Measurements from ENCODE around the gene LRRC8E.
A peak's percentile ranks its signal among the peaks of the same experiment; 100 is the strongest.

Gene LRRC8E

DNA sequence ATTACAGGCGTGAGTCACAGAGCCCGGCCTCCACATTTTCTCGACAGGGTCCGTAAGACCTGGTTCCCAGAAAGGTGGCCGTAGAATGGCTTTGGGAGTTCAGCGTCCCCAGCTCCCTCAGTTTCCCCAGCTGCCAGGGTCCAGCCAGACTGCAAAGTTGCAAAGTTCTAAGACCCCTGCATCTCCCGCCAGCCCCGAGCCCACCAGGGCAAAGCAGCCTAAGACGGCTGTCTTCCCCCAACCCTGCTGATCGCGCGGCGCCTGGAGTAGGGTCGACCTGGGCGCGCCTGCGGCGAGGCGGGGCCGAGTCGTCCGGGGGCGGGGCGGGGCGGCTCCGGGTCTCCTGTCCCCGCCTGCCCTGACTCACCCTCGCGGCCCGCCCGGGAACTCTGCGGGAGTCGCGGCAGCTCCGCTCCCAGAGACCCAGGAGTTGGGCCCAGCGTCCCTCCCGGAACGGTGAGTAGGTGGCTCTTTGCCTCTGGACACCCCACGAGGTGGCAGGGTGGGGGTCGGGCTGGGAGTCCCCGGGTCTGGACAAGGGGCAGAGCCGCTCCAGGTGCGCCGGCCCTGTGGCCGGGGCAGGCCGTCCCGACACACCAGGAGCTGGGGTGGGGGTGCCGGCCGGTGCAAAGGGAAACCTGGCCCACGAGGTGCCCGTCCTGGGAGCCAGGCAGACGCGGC, at the start of gene LRRC8E:
Gene LRRC8E (plus strand): TSS at position 366 of the 681 bp plus-strand sequence. CDS start 7,094 bp downstream, outside the sequence.
- peak; percentile 62 to 72 for DNase-seq (ENCODE audit: low read depth in 2 of 2)
- H3K4me3 ChIP-seq (replicated peaks in 1 of 2; ENCODE audit: low read depth in 2 of 2, low read length in 2 of 2), result peak within 1 kb of the TSS; percentile 59 to 71
- TF ChIP-seq, protein P1, sequence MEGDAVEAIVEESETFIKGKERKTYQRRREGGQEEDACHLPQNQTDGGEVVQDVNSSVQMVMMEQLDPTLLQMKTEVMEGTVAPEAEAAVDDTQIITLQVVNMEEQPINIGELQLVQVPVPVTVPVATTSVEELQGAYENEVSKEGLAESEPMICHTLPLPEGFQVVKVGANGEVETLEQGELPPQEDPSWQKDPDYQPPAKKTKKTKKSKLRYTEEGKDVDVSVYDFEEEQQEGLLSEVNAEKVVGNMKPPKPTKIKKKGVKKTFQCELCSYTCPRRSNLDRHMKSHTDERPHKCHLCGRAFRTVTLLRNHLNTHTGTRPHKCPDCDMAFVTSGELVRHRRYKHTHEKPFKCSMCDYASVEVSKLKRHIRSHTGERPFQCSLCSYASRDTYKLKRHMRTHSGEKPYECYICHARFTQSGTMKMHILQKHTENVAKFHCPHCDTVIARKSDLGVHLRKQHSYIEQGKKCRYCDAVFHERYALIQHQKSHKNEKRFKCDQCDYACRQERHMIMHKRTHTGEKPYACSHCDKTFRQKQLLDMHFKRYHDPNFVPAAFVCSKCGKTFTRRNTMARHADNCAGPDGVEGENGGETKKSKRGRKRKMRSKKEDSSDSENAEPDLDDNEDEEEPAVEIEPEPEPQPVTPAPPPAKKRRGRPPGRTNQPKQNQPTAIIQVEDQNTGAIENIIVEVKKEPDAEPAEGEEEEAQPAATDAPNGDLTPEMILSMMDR (IDR thresholded peaks at IDR 0.05; ENCODE audit: low read depth, low read length), result no peak

DNA sequence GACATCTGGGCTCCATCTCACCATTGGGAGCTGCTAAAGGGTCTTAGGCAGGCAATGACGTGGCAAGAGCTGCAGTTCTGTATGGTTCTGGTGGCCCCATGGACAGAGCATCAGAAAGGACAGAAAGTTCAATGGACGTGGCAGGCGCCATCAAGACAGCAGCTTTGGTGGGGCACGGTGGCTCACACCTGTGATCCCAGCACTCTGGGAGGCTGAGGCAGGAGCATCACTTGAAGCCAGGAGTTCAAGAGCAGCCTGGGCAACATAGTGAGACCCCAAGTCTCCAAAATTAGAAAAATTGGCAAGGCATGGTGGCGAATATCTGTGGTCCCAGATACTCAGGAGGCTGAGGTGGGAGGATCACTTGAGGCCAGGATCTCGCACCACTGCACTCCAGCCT, 48.8 kb upstream of the LRRC8E start:
- DNase-seq (ENCODE audit: low read depth in 2 of 2), result no peak
- TF ChIP-seq, protein P1 (IDR thresholded peaks at IDR 0.05; ENCODE audit: low read depth, low read length), result no peak
- H3K4me3 ChIP-seq (replicated peaks in 1 of 2; ENCODE audit: low read depth in 2 of 2, low read length in 2 of 2), result no peak overlapping the region

DNA sequence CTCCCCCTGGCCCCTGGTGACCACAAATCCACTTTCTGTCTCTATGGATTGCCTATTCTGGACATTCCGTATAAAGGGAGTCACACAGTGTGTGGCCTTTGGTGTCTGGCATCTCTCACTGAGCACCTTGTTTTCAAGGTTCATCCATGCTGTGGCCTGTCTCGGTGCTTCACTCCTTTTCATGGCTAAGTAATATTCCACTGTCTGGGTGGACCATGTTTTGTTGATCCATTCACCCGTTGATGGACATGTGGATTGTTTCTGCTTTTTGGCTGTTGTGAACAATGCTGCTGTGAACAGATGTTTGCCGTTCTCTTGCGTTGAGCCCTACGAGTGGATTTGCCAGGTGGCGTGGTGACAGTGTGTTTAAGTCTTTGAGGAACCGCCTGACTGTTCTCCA, 47.7 kb upstream of the LRRC8E start:
- TF ChIP-seq, protein P1 (IDR thresholded peaks at IDR 0.05; ENCODE audit: low read depth, low read length), result no peak
- no peak overlapping the region for H3K4me3 ChIP-seq (replicated peaks in 1 of 2; ENCODE audit: low read depth in 2 of 2, low read length in 2 of 2)
- no peak for DNase-seq (ENCODE audit: low read depth in 2 of 2)

DNA sequence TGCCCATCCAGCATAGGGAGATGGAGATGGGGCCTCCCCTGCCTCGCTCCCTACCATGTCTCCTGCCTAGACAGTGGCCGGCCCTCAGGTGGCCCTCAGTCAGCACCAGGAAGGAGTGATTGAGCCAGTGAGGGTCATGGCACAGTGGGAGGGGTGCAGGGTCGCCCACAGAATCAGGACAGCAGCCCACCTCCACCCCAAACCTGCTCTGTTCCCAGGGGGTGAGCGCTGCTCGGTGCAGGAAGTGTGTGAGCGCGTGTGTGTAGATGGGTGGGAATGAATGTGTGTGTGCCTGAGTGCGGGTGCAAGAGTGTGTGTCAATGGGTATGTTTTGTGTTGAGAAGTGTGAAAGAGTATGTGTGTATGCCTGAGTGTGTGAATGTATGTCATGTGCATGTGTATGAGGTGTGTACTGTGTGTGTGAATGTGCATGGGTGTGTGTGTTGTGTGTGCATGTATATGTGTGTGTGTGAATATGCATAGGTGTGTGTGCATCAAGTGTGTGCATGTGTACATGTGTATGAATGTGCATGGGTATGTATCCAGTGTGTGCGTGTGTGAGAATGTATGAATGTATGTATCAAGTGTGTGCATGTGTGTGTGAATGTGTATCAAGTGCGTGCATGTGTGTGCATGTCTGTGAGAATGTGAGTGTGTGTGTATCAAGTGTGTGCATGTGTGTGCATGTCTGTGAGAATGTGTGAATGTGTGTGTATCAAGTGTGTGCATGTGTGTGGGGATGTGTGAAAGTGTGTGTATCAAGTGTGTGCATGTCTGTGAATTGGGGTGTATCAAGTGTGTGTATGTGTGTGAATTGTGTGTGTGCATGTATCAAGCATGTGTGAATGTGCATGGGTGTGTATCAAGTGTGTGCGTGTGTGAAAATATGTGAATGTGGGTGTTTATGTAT, 46.3 kb upstream of the LRRC8E start:
- no peak for DNase-seq (ENCODE audit: low read depth in 2 of 2)
- no peak overlapping the region for H3K4me3 ChIP-seq (replicated peaks in 1 of 2; ENCODE audit: low read depth in 2 of 2, low read length in 2 of 2)
- TF ChIP-seq, protein P1 (IDR thresholded peaks at IDR 0.05; ENCODE audit: low read depth, low read length), result no peak

DNA sequence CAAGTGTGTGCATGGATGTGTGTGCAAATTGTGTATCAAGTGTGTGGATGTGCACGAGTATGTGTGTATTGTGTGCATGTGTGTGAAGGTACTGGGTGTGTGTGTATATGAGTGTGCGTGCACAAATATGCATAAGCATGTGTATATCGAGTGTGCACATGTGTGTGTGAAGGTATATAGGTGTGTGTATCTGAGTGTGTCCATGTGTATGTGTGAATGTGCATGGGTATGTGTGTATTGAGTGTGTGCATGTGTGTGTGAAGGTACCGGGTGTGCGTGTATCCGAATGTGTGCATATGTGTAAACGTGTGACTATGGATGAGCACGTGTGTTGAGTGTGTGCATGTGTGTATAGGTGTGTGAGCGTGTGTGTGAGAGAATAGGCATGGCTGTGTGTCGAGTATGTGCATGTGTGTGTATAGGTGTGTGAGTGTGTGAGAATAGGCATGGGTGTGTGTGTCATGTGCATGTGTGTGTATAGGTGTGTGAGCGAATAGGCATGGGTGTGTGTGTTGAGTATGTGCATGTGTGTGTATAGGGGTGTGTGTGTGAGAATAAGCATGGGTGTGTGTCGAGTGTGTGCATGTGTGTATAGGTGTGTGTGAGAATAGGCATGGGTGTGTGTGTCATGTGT, 45.5 kb upstream of the LRRC8E start:
- H3K4me3 ChIP-seq (replicated peaks in 1 of 2; ENCODE audit: low read depth in 2 of 2, low read length in 2 of 2), result no peak overlapping the region
- no peak for DNase-seq (ENCODE audit: low read depth in 2 of 2)
- TF ChIP-seq, protein P1 (IDR thresholded peaks at IDR 0.05; ENCODE audit: low read depth, low read length), result no peak

DNA sequence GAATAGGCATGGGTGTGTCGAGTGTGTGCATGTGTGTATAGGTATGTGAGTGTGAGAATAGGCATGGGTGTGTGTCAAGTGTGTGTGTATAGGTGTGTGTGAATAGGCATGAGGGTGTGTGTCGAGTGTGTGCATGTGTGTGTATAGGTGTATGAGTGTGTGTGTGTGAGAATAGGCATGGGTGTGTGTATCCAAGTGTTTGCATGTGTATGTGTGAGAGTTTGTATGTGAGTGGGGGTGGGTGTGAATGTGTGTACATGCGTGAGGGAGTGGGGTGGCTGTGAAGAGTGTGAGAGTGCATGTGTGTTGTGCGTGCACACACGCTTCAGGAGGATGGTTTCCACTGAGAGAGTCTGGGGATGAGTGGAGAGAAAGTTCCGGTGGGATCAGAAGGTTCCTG, 44.8 kb upstream of the LRRC8E start:
- no peak for DNase-seq (ENCODE audit: low read depth in 2 of 2)
- H3K4me3 ChIP-seq (replicated peaks in 1 of 2; ENCODE audit: low read depth in 2 of 2, low read length in 2 of 2), result no peak overlapping the region
- TF ChIP-seq, protein P1 (IDR thresholded peaks at IDR 0.05; ENCODE audit: low read depth, low read length), result no peak

Measured in cardiac fibroblast (primary cell).